Small intestine (tissue), 16 donors: ENCODE results near the gene UBE3C. TPM values are rescaled to one million over a fixed set of nuclear protein-coding genes. Genes with fewer than 3 reads are reported as not detected.
"Not testable (repeated sequence)": the region's sequence is repeated elsewhere in the genome, so short reads cannot be mapped to it uniquely, and the experiment has no call there.

Source experiments
- DNase-seq, 2 donors: peaks; one replicate each; pipeline versions ENCODE4 v3.0.0 to v3.0.0-alpha.2; 2013
- FAIRE-seq: peaks from 2 replicates; lab custom pipeline; 2012; peaks lifted over from hg19 to GRCh38; lab: Jason Lieb, UNC
- H3K27ac ChIP-seq, 3 donors: one replicate each; pipeline ENCODE4 v1.5.1; 2013; ENCODE audit warnings: low read length in 2 of 3, mild to moderate bottlenecking in 2 of 3, control low read depth in 1 of 3, inconsistent platforms in 1 of 3, low read depth in 1 of 3, moderate library complexity in 1 of 3
- H3K27me3 ChIP-seq, 3 donors: one replicate each; pipeline ENCODE4 v1.6.1; 2013; ENCODE audit warnings: low read length in 3 of 3, inconsistent platforms in 1 of 3; ENCODE audit not compliant: control insufficient read depth in 3 of 3, insufficient read depth in 3 of 3
- H3K36me3 ChIP-seq, 3 donors: one replicate each; pipeline ENCODE4 v1.6.1; 2013; ENCODE audit warnings: low read length in 3 of 3, inconsistent platforms in 1 of 3, low read depth in 1 of 3, mild to moderate bottlenecking in 1 of 3, moderate library complexity in 1 of 3; ENCODE audit not compliant: control insufficient read depth in 3 of 3, insufficient read depth in 2 of 3
- H3K4me1 ChIP-seq, 3 donors: one replicate each; pipeline ENCODE4 v1.6.1; 2013; ENCODE audit warnings: low read length in 2 of 3, inconsistent platforms in 1 of 3, low read depth in 1 of 3, mild to moderate bottlenecking in 1 of 3, moderate library complexity in 1 of 3; ENCODE audit not compliant: control insufficient read depth in 3 of 3, insufficient read depth in 2 of 3
- H3K4me3 ChIP-seq, 3 donors: one replicate each; pipeline ENCODE4 v1.5.1; 2013; ENCODE audit warnings: low read length in 3 of 3, control low read depth in 1 of 3, inconsistent platforms in 1 of 3, low read depth in 1 of 3, mild to moderate bottlenecking in 1 of 3, moderate library complexity in 1 of 3
- H3K9me3 ChIP-seq, 2 donors: one replicate each; pipeline ENCODE4 v1.6.1; 2013; ENCODE audit warnings: low read depth in 1 of 2, low read length in 1 of 2; ENCODE audit not compliant: control insufficient read depth in 2 of 2, insufficient read depth in 1 of 2
- WGBS, 3 donors: extraction: QIAGEN DNeasy Blood & Tissue Kit; methylation state at CpG; one replicate each; pipeline ENCODE4 v1.1.7; 2013; 5-methylcytosine and 5-hydroxymethylcytosine counted together
- long read RNA-seq, 10 donors: transcript quantifications; one replicate each; lab custom pipeline, GENCODE V29; 2026
- polyA plus RNA-seq, 4 donors: library from polyadenylated mRNA; stranded (reverse) in 3 of 4; unstranded in 1 of 4; fragments of 200-250 nt in 3 of 4; fragments of 120-200 nt in 1 of 4; gene quantifications; one replicate each; pipeline versions ENCODE4 v1.2.1 to v1.2.3, GENCODE V29; 2013
- donor health status: healthy with polysubstance abuse.
- donor health status: control.
- donor health status: control.
- donor health status: Bipolar disorder and iron deficiency.
- donor health status: healthy.

UBE3C gene
- polyA plus RNA-seq: 10 to 100 TPM; 22.2 to 47.6 (median 26.8) TPM
- long read RNA-seq, donor 1, full-length matches to known transcripts: 2 of 8 reads
- long read RNA-seq, donor 1, partial matches to known transcripts: 6 of 8 reads
- long read RNA-seq, donor 1, other reads (novel, unspliced or antisense): 0 of 8 reads
- long read RNA-seq, donor 2, full-length matches to known transcripts: 2 of 2 reads
- long read RNA-seq, donor 2, partial matches to known transcripts: 0 of 2 reads
- long read RNA-seq, donor 2, other reads (novel, unspliced or antisense): 0 of 2 reads
- long read RNA-seq, donor 3, full-length matches to known transcripts: 4 of 78 reads
- long read RNA-seq, donor 3, partial matches to known transcripts: 74 of 78 reads
- long read RNA-seq, donor 3, other reads (novel, unspliced or antisense): 0 of 78 reads
- long read RNA-seq, donor 4: 0 reads
- long read RNA-seq, donor 5: 0 reads
- long read RNA-seq, donor 6, full-length matches to known transcripts: 2 of 2 reads
- long read RNA-seq, donor 6, partial matches to known transcripts: 0 of 2 reads
- long read RNA-seq, donor 6, other reads (novel, unspliced or antisense): 0 of 2 reads
- long read RNA-seq, donor 7, full-length matches to known transcripts: 5 of 5 reads
- long read RNA-seq, donor 7, partial matches to known transcripts: 0 of 5 reads
- long read RNA-seq, donor 7, other reads (novel, unspliced or antisense): 0 of 5 reads
- long read RNA-seq, donor 8: 0 reads
- long read RNA-seq, donor 9, partial matches to known transcripts: 7 of 8 reads
- long read RNA-seq, donor 9, other reads (novel, unspliced or antisense): 0 of 8 reads
- long read RNA-seq, donor 10, full-length matches to known transcripts: 3 of 3 reads
- long read RNA-seq, donor 10, partial matches to known transcripts: 0 of 3 reads
- long read RNA-seq, donor 10, other reads (novel, unspliced or antisense): 0 of 3 reads

DNA sequence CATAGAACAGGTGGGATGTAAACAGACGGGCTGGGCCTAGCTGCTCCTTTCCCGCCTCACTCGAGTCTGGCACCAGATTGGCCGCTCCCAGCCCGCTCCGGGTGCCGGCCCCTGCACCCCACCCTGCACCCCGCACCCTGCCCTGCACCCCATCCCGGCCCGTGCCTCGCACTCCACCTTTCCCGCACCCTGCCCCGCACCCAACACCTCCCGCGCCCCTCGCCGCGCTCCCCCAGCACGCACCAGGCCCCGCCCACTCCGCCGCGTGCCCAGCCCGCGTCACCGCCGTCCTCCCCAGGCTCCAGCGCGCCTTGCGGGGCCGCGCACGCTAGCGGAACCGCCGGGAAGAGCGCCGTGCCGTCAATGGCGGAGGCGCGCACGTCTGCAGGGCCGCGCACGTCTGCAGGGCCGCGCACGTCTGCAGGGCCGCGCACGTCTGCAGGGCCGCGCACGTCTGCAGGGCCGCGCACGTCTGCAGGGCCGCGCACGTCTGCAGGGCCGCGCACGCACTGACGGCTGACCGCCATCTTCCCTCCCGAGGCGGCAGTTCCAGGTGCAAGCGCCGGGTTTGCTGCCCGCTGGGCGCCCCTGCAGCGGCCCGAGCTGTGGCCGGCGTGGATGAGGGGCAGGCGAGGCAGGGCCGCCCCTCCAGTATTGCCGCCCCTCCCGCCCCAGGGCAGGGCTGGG is at the start of gene UBE3C:
Gene UBE3C (plus strand): TSS at position 503 of the 687 bp plus-strand sequence. CDS start 347 bp downstream, outside the sequence.
- Histone ChIP-seq H3K27ac (peak within 1 kb of the TSS; percentile 91 to 97 (median 93)), H3K27me3 (no peaks in the 10 kb centered on the region), H3K4me1 (peaks cover 9 to 17% (median 15%) of the 10 kb centered on the region in 3 donors), H3K9me3 (no peaks in the 10 kb centered on the region), H3K4me3 (peak within 1 kb of the TSS; percentile 72 to 91 (median 72)), H3K36me3 (peaks cover 2 to 24% (median 4%) of the 10 kb centered on the region in 3 donors)
- FAIRE-seq: no peak
- peak; percentile 90 to 98 for DNase-seq
- WGBS, 3 donors: 0 to 1% (median 0%) methylated on average over 14 to 80 of the region's 80 CpGs

- peaks cover 0 to 9% (median 2%) of the 10 kb centered on the region in 3 donors for H3K27me3 ChIP-seq
- no peak for DNase-seq
- no peaks in the 10 kb centered on the region for H3K4me1 ChIP-seq
- H3K4me3 ChIP-seq: no peak overlapping the region
- H3K27ac ChIP-seq: no peak overlapping the region
- no peak for FAIRE-seq
- H3K36me3 ChIP-seq: no peaks in the 10 kb centered on the region
- peaks cover 0 to 20% of the 10 kb centered on the region in 2 donors for H3K9me3 ChIP-seq
- 51 to 56% (median 54%) methylated on average over 15 of the region's 15 CpGs for WGBS, 3 donors
Measured at GRCh38 chr7:157089100-157089610, 49.6 kb upstream of the UBE3C start.

DNA sequence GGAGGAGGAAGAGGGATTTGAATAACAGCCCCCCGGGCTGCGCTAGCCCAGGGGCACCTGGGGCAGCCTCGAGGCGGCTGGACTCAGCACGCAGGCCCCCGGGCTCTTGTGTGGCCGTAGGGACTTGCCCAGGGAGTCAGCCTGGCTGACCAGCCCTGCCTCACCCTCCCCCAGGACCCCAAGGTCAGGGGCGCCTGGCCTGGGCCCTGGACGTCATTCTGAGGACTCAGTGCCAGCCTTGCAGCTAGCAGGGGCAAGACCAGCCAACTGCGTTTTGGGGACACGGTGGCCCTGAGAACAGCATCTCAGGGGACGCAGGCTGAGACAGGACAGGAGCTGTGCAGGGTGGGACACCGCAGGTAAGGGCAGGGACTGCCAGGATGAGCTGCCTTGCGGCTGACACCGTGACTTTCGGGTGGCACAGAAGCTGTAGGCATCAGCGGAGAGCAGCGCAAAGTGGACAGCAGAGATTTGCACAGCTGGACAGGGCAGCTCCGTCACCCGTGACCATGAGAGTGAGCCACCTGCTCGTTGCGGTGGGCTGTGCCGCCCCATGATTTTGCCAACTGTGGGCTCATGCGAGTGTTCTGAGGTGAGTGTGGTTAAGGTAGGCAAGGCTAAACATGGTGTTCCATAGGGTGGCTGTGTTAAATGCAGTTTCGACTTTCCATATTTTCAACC is 48.1 kb upstream of the UBE3C start:
- peaks cover 0 to 9% (median 2%) of the 10 kb centered on the region in 3 donors for H3K27me3 ChIP-seq
- H3K9me3 ChIP-seq: peaks cover 0 to 10% of the 10 kb centered on the region in 2 donors
- H3K36me3 ChIP-seq: no peaks in the 10 kb centered on the region
- WGBS, 3 donors: 88 to 91% (median 88%) methylated on average over 20 to 25 of the region's 25 CpGs
- no peak for FAIRE-seq
- no peak overlapping the region for H3K27ac ChIP-seq
- H3K4me1 ChIP-seq: no peaks in the 10 kb centered on the region
- DNase-seq: no peak
- H3K4me3 ChIP-seq: no peak overlapping the region

DNA sequence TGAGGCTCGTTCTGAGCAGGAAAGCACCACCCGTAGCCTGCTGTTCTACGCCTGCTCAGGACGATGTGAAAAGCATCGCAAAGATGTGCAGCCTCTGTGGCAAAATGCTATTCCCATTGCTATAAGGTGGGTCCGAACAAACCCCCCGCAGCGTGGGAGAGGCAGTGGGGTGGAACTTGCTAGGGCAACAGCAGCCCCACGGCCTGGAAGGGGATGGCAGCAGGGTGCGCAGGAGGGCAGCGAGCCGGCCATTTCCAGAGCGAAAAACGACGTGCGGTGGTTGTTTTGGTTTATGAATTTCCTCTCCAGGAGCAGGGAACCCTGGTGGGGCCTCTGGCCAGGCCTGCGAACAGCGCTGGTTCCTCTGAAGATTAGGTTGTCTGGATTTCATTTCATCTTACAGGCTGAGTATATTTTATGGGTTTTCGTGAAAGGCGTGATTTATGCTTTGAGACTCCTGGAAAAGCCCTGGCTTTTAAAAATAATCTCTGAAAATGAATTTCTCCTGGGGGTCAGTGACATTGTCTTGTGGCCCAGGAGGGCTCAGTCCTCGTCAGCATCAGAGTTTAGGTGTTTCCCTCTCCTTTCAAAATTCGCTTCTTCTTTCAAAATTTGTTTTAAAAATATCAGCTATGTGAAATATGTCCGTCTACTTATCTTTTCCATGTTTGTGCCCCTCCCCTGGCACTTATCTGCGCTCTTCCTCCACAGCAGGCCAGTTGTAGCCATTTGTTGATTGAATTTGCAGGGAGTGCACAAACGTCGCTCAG is 42.3 kb upstream of the UBE3C start:
- no peak for FAIRE-seq

DNA sequence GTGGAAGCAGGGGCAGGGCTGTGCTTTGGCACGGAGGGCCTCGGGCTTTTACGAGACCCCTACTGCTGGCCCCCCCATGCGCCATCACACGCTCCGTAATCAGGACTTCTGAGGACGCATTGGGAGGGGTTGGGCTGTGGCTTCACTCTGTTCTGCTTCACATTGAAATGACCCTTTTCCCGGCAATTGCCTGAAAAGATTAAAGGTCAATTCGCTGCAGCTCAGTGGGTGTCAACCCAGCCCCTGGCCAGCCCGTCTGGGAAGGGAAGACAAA is 41.7 kb upstream of the UBE3C start:
- H3K27me3 ChIP-seq: peaks cover 0 to 6% (median under 1%) of the 10 kb centered on the region in 3 donors
- no peak overlapping the region for H3K27ac ChIP-seq
- H3K9me3 ChIP-seq: peaks cover 0 to 10% of the 10 kb centered on the region in 2 donors
- no peaks in the 10 kb centered on the region for H3K4me1 ChIP-seq
- no peaks in the 10 kb centered on the region for H3K36me3 ChIP-seq
- peak in 1 of 2 donors; percentile 8 for DNase-seq
- no peak for FAIRE-seq
- no peak overlapping the region for H3K4me3 ChIP-seq
- 10 to 38% (median 35%) methylated on average over 10 of the region's 10 CpGs for WGBS, 3 donors

More for the DNA sequence above, 42.3 kb upstream of the UBE3C start:
- H3K36me3 ChIP-seq: no peaks in the 10 kb centered on the region
- no peak overlapping the region for H3K27ac ChIP-seq
- DNase-seq: no peak
- H3K4me1 ChIP-seq: no peaks in the 10 kb centered on the region
- H3K27me3 ChIP-seq: peaks cover 0 to 6% (median 4%) of the 10 kb centered on the region in 3 donors
- H3K9me3 ChIP-seq: peaks cover 0 to 10% of the 10 kb centered on the region in 2 donors
- H3K4me3 ChIP-seq: no peak overlapping the region
- 54 to 69% (median 68%) methylated on average over 26 of the region's 26 CpGs for WGBS, 3 donors

DNA sequence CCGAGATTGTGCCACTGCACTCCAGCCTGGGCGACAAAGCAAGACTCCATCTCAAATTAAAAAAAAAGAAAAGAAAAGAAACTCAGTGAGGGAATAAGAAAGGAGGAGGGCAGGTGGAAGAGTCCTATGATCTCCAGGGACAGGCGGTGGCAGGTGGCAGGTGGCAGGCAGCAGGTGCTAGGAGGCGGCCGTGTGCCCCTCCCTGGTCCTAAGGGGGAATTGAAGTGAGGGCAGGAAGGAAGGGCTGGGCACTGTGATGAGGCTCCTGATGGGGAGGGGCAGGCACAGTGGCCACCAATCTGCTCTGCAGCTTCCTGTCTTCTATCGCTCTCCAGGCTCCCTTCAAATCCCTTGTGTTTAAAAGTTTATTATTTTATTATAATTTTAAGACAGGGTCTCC is 41.2 kb upstream of the UBE3C start:
- Histone ChIP-seq H3K27ac (no peak overlapping the region), H3K36me3 (no peaks in the 10 kb centered on the region), H3K4me3 (no peak overlapping the region), H3K9me3 (peaks cover 0 to 10% of the 10 kb centered on the region in 2 donors), H3K4me1 (no peaks in the 10 kb centered on the region), H3K27me3 (peaks cover 0 to 6% (median 0%) of the 10 kb centered on the region in 3 donors)
- WGBS, 3 donors: 12 to 42% (median 21%) methylated on average over 6 of the region's 6 CpGs
- FAIRE-seq (no peak), DNase-seq (peak; percentile 35 to 44)

DNA sequence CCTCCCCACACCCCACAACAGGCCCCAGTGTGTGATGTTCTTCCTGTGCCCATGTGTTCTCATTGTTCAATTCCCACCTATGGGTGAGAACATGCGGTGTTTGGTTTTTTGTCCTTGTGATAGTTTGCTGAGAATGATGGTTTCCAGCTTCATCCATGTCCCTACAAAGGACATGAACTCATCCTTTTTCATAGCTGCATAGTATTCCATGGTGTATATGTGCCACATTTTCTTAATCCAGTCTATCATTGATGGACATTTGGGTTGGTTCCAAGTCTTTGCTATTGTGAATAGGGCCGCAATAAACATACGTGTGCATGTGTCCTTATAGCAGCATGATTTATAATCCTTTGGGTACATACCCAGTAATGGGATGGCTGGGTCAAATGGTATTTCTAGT is 38.7 kb upstream of the UBE3C start:
- FAIRE-seq, DNase-seq, H3K4me1 ChIP-seq: not testable (repeated sequence)

More for the DNA sequence above, 38.7 kb upstream of the UBE3C start:
- not testable (repeated sequence) for H3K27ac ChIP-seq, H3K36me3 ChIP-seq, H3K4me3 ChIP-seq, H3K9me3 ChIP-seq, H3K27me3 ChIP-seq
- 89 to 94% (median 92%) methylated on average over 3 of the region's 3 CpGs for WGBS, 3 donors
